A673 (cell line): ENCODE measurements around the gene EED.

ENCODE experiments used
- EZH2 ChIP-seq: fragments of 200-600 bp; sonication (generic); IDR thresholded peaks from 2 replicates; pipeline ENCODE4 v1.6.1; 2017; ENCODE audit warnings: borderline replicate concordance, low read depth, mild to moderate bottlenecking, mixed read lengths, antibody characterized with exemption, low read length; ENCODE audit not compliant: poor library complexity, severe bottlenecking
- TF ChIP-seq, protein P1 (sequence below): fragments of 300-800, 200-600 bp; sonication (generic); conservative IDR thresholded peaks from 2 replicates; pipeline ENCODE4 v1.5.1; 2017; ENCODE audit warnings: low read depth, mild to moderate bottlenecking, antibody characterized with exemption, low read length, moderate library complexity, mixed read lengths

DNA sequence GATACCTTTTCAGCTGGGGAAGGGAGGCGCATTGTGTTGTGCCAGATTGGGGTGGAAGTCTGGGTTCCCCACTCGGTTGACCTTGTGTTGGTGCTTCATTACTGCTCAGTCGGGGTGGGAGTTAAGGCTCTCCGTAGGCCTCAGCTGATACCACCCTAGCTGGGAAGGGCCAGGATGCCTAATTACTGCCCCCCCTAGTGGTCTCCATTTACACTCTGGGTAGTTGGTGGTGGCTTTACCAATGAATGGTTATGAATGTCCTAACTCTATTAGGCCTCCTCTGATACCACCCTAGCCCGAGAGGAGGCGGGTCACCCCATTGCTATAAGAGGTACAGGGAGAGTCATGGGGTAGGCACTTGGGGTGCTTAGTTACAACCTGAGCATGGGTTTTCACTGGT lies 29.9 kb downstream of the EED start:
- TF ChIP-seq, protein P1, sequence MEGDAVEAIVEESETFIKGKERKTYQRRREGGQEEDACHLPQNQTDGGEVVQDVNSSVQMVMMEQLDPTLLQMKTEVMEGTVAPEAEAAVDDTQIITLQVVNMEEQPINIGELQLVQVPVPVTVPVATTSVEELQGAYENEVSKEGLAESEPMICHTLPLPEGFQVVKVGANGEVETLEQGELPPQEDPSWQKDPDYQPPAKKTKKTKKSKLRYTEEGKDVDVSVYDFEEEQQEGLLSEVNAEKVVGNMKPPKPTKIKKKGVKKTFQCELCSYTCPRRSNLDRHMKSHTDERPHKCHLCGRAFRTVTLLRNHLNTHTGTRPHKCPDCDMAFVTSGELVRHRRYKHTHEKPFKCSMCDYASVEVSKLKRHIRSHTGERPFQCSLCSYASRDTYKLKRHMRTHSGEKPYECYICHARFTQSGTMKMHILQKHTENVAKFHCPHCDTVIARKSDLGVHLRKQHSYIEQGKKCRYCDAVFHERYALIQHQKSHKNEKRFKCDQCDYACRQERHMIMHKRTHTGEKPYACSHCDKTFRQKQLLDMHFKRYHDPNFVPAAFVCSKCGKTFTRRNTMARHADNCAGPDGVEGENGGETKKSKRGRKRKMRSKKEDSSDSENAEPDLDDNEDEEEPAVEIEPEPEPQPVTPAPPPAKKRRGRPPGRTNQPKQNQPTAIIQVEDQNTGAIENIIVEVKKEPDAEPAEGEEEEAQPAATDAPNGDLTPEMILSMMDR = peak; percentile 58
- TF ChIP-seq EZH2 = no peak
